Chondrocyte (in vitro differentiated cells): ENCODE results near the gene LRRC8E. TPM values are rescaled to one million over a fixed set of nuclear protein-coding genes. Genes with fewer than 3 reads are reported as not detected.
A peak's percentile ranks its signal among the peaks of the same experiment; 100 is the strongest.

Experiments
- DNase-seq: peaks from one replicate; pipeline ENCODE4 v3.0.0; 2021; ENCODE audit warnings: mixed read lengths, low spot score
- H3K27ac Mint-ChIP-seq: one replicate; pipeline ENCODE4 v1.8.0; 2021; ENCODE audit warnings: mild to moderate bottlenecking, moderate library complexity, mixed read lengths; ENCODE audit not compliant: unreplicated experiment
- H3K27me3 Mint-ChIP-seq: 2 replicates; pipeline ENCODE4 v1.8.0; 2021; ENCODE audit warnings: low read depth, mixed read lengths
- H3K36me3 Mint-ChIP-seq: 2 replicates; pipeline ENCODE4 v1.8.0; 2021; ENCODE audit warnings: low read depth, mixed read lengths
- H3K4me1 Mint-ChIP-seq: 2 replicates; pipeline ENCODE4 v1.8.0; 2021; ENCODE audit warnings: low read depth, mild to moderate bottlenecking, mixed read lengths
- H3K4me3 Mint-ChIP-seq: one replicate; pipeline ENCODE4 v1.8.0; 2021; ENCODE audit warnings: mild to moderate bottlenecking, moderate library complexity, mixed read lengths; ENCODE audit not compliant: unreplicated experiment
- H3K9me3 Mint-ChIP-seq: 2 replicates; pipeline ENCODE4 v1.8.0; 2021; ENCODE audit warnings: low read depth, mixed read lengths
- CTCF ChIP-seq: fragments of 200-600 bp; sonication (generic); IDR thresholded peaks from 2 replicates; pipeline ENCODE4 v1.5.0; 2021; ENCODE audit warnings: antibody characterized with exemption, mild to moderate bottlenecking, moderate library complexity
- total RNA-seq: library from RNA; stranded (reverse); gene quantifications from 3 replicates; pipeline ENCODE4 v1.2.1, GENCODE V29; 2021

LRRC8E gene
- total RNA-seq, 1 donor from 2014 or later, result 6.9 TPM

- H3K27me3 Mint-ChIP-seq, result no peaks in the 10 kb centered on the region
Measured at GRCh38 chr19:7914598-7915045, 26.3 kb downstream of the LRRC8E start, which contains the start of gene TGFBR3L. TGFBR3L (plus strand) TSS chr19:7914830.

GRCh38 chr19:7915250-7916102 lies 27.2 kb downstream of the LRRC8E start:
- TF ChIP-seq CTCF, result no peak
- H3K36me3 Mint-ChIP-seq, result peaks cover 13% of the 10 kb centered on the region
- H3K27me3 Mint-ChIP-seq, result no peaks in the 10 kb centered on the region
- no peaks in the 10 kb centered on the region for H3K9me3 Mint-ChIP-seq
- peaks cover 24% of the 10 kb centered on the region for H3K4me1 Mint-ChIP-seq
- peak overlapping the region; percentile 57 for H3K4me3 Mint-ChIP-seq
- DNase-seq, result no peak
- H3K27ac Mint-ChIP-seq, result no peak overlapping the region

More at GRCh38 chr19:7914598-7915045, 26.3 kb downstream of the LRRC8E start, which contains the start of gene TGFBR3L:
- DNase-seq, result no peak
- Mint-ChIP-seq H3K9me3 (no peaks in the 10 kb centered on the region), H3K36me3 (peaks cover 14% of the 10 kb centered on the region), H3K27ac (no peak within 1 kb of the TSS), H3K4me3 (peak within 1 kb of the TSS; percentile 57), H3K4me1 (peaks cover 19% of the 10 kb centered on the region)
- TF ChIP-seq CTCF, result no peak

- peaks cover 8% of the 10 kb centered on the region for H3K36me3 Mint-ChIP-seq
- DNase-seq, result peak; percentile 89
- H3K27ac Mint-ChIP-seq, result no peak overlapping the region
- H3K4me1 Mint-ChIP-seq, result peaks cover 30% of the 10 kb centered on the region
- no peaks in the 10 kb centered on the region for H3K27me3 Mint-ChIP-seq
- peak overlapping the region; percentile 74 for H3K4me3 Mint-ChIP-seq
- H3K9me3 Mint-ChIP-seq, result no peaks in the 10 kb centered on the region
- peak; percentile 40 for TF ChIP-seq CTCF
Measured at GRCh38 chr19:7916103-7916954, 28.0 kb downstream of the LRRC8E start.

GRCh38 chr19:7916955-7917266 lies 28.6 kb downstream of the LRRC8E start:
- H3K36me3 Mint-ChIP-seq, result peaks cover 6% of the 10 kb centered on the region
- no peaks in the 10 kb centered on the region for H3K27me3 Mint-ChIP-seq
- peak overlapping the region; percentile 81 for H3K27ac Mint-ChIP-seq
- no peak for TF ChIP-seq CTCF
- no peak for DNase-seq
- no peaks in the 10 kb centered on the region for H3K9me3 Mint-ChIP-seq
- H3K4me3 Mint-ChIP-seq, result peak overlapping the region; percentile 74
- peaks cover 36% of the 10 kb centered on the region for H3K4me1 Mint-ChIP-seq
